K562 (cell line): ENCODE data around the gene SOCS6. TPM values are rescaled to one million over a fixed set of nuclear protein-coding genes. Genes with fewer than 3 reads are reported as not detected.

ENCODE experiments used
- ATAC-seq: fragments of 200-7000 bp; cut with Tn5 transposase; 3 replicates; pipeline ENCODE4 v1.9.1; 2020; ENCODE audit warnings: moderate library complexity
- BruUV-seq: library from RNA; stranded (reverse); fragments of 400-500 nt; replicated peaks from 2 replicates; lab custom pipeline; 2021; lab: Mats Ljungman, UMichigan
- CTCF ChIA-PET: fragments of 300-600 bp; formaldehyde crosslinking; extraction: SDS; loops from one replicate; lab custom pipeline; 2021; ENCODE audit warnings: low intra/inter-chr PET ratio; lab: Yijun Ruan, JAX
- POLR2A ChIA-PET: fragments of 300-600, 350-650 bp; sonication (Branson Sonifier 250); formaldehyde crosslinking; extraction: SDS; loops from one replicate; lab custom pipeline; 2021; ENCODE audit warnings: antibody characterized with exemption, inconsistent platforms; lab: Yijun Ruan, JAX
- DNase-seq, 4 experiments: peaks; one replicate each; pipeline versions ENCODE4 v3.0.0 to v3.0.0-alpha.2; 2011 to 2018; ENCODE audit warnings: low spot score in 3 of 4, mixed read lengths in 3 of 4; ENCODE audit errors: extremely low read depth in 1 of 4
- FAIRE-seq: peaks from 2 replicates; lab custom pipeline; 2011; peaks lifted over from hg19 to GRCh38; lab: Jason Lieb, UNC
- H2AFZ ChIP-seq: 2 replicates; pipeline ENCODE4 v1.6.0; 2011; ENCODE audit warnings: low read depth, low read length, control low read depth, inconsistent platforms
- H3K27ac ChIP-seq: fragments of 200-600 bp; 3 replicates; pipeline ENCODE4 v1.8.0; 2011; ENCODE audit warnings: low read depth, mild to moderate bottlenecking, control low read depth, inconsistent platforms, low read length, moderate library complexity, mixed read lengths; ENCODE audit errors: extremely low read depth
- H3K27me3 ChIP-seq, 2 experiments: fragments of 300-600 bp in 1 of 2; 2 replicates in 1 of 2; 3 replicates in 1 of 2; pipeline versions ENCODE4 v1.6.0 to v1.8.0; 2011; ENCODE audit warnings: inconsistent platforms in 2 of 2, low read length in 2 of 2, mild to moderate bottlenecking in 1 of 2, mixed read lengths in 1 of 2, moderate library complexity in 1 of 2; ENCODE audit not compliant: control insufficient read depth in 2 of 2, insufficient read depth in 2 of 2
- H3K36me3 ChIP-seq: fragments of 300-600 bp; 3 replicates; pipeline ENCODE4 v1.8.0; 2011; ENCODE audit warnings: mild to moderate bottlenecking, low read length, inconsistent platforms; ENCODE audit not compliant: control insufficient read depth, insufficient read depth
- H3K4me1 ChIP-seq, 2 experiments: fragments of 200-600 bp in 1 of 2; replicated peaks in 1 of 2; 2 replicates in 1 of 2; 3 replicates in 1 of 2; pipeline versions ENCODE4 v1.5.1 to v1.8.0; 2011; ENCODE audit warnings: inconsistent platforms in 2 of 2, low read length in 2 of 2, mild to moderate bottlenecking in 1 of 2, mixed read lengths in 1 of 2, moderate library complexity in 1 of 2; ENCODE audit not compliant: control insufficient read depth in 2 of 2, insufficient read depth in 2 of 2
- H3K4me2 ChIP-seq: 2 replicates; pipeline ENCODE4 v1.6.1; 2011; ENCODE audit warnings: low read length, control low read depth, inconsistent platforms, mixed read lengths; ENCODE audit not compliant: insufficient read depth
- H3K4me3 ChIP-seq: fragments of 200-600 bp; sonication (generic), shearing (Covaris generic); 2 replicates; pipeline ENCODE4 v1.5.1; 2016; ENCODE audit warnings: control low read depth, inconsistent platforms
- H3K79me2 ChIP-seq: fragments of 200-600 bp; 3 replicates; pipeline ENCODE4 v1.8.0; 2011; ENCODE audit warnings: low read length, inconsistent platforms; ENCODE audit not compliant: control insufficient read depth, insufficient read depth
- H3K9ac ChIP-seq, 2 experiments: 2 replicates each; pipeline versions ENCODE4 v1.6.0 to v1.6.1; 2011; ENCODE audit warnings: low read depth in 2 of 2, low read length in 2 of 2, control low read depth in 1 of 2, inconsistent platforms in 1 of 2, mild to moderate bottlenecking in 1 of 2, mixed read lengths in 1 of 2; ENCODE audit not compliant: insufficient read depth in 1 of 2
- H3K9me1 ChIP-seq: one replicate; pipeline ENCODE4 v1.6.0; 2011; ENCODE audit warnings: inconsistent platforms, mild to moderate bottlenecking, low read length, moderate library complexity; ENCODE audit not compliant: control insufficient read depth, insufficient read depth
- H3K9me3 ChIP-seq: replicated peaks from 2 replicates; pipeline ENCODE4 v1.5.1; 2011; ENCODE audit warnings: low read depth, low read length, inconsistent platforms; ENCODE audit not compliant: control insufficient read depth, insufficient read depth
- H4K20me1 ChIP-seq: replicated peaks from 2 replicates; pipeline ENCODE4 v1.6.1; 2011; ENCODE audit warnings: low read length, inconsistent platforms, mixed read lengths; ENCODE audit not compliant: control insufficient read depth, insufficient read depth
- HCFC1 ChIP-seq: IDR thresholded peaks from 2 replicates; pipeline ENCODE4 v1.6.1; 2012; ENCODE audit warnings: low read depth, low read length, improper control_type of control experiment
- RBBP5 ChIP-seq: fragments of 200-600 bp; sonication (generic); IDR thresholded peaks from 2 replicates; pipeline ENCODE4 v1.6.1; 2012; ENCODE audit warnings: borderline replicate concordance, mild to moderate bottlenecking, low read length, control low read depth, inconsistent platforms; ENCODE audit not compliant: insufficient read depth, poor library complexity, severe bottlenecking
- SAFB ChIP-seq: fragments of 200-400 bp; formaldehyde crosslinking; IDR thresholded peaks from 2 replicates; pipeline ENCODE4 v1.6.1; 2017; ENCODE audit warnings: low read depth, low read length, borderline replicate concordance
- SIX5 ChIP-seq, 2 experiments: IDR thresholded peaks; 2 replicates each; pipeline ENCODE4 v1.6.1; 2011; ENCODE audit warnings: low read length in 2 of 2, borderline replicate concordance in 1 of 2, low read depth in 1 of 2, mild to moderate bottlenecking in 1 of 2, moderate library complexity in 1 of 2; ENCODE audit not compliant: insufficient read depth in 1 of 2
- ZBTB43 ChIP-seq: sonication (generic); formaldehyde crosslinking; IDR thresholded peaks from 2 replicates; pipeline ENCODE4 v1.8.0; 2023; ENCODE audit warnings: mild to moderate bottlenecking, missing genetic modification reagents
- ZNF57 ChIP-seq: fragments of 450-650 bp; formaldehyde crosslinking; IDR thresholded peaks from 2 replicates; pipeline ENCODE4 v1.4.0; 2020; ENCODE audit warnings: mild to moderate bottlenecking, moderate library complexity
- WGBS: fragments of 100-300 bp; shearing (Covaris generic); methylation state at CpG from one replicate; pipeline ENCODE4 v1.1.6; 2016; ENCODE audit warnings: low coverage, mixed read lengths; ENCODE audit not compliant: insufficient coverage; ENCODE audit errors: missing lambda C conversion rate; 5-methylcytosine and 5-hydroxymethylcytosine counted together
- in situ Hi-C: fragments of 300-500 bp; cut with MboI; formaldehyde crosslinking; loops from 4 replicates; pipeline ENCODE4 v1.15.0; 2018; ENCODE audit warnings: inconsistent platforms, mixed read lengths
- intact Hi-C: fragments of 100-400 bp; cut with micrococcal nuclease; formaldehyde crosslinking; loops from 2 replicates; pipeline ENCODE4 v1.14.2; 2022
- polyA plus RNA-seq, 8 experiments: library from polyadenylated mRNA; depleted of rRNA in 4 of 8; stranded (reverse) in 5 of 8; unstranded in 3 of 8; fragments of >200 nt; fragmentation: Nextera tagmentation in 2 of 8; fragmentation: Illumina TruSeq in 1 of 8; extraction: Ambion mirVana in 2 of 8; extraction: Trizol in 1 of 8; gene quantifications; 2 replicates each; pipeline versions ENCODE4 v1.2.1 to v1.2.3, GENCODE V29; 2011 to 2014; ENCODE audit warnings: inconsistent platforms in 1 of 8, missing spikeins in 1 of 8
- total RNA-seq, 7 experiments: library from RNA; depleted of rRNA in 6 of 7; stranded (reverse); fragments of >200 nt in 6 of 7; fragmentation: Illumina TruSeq in 2 of 7; extraction: Trizol in 2 of 7; gene quantifications; 2 replicates each; pipeline versions ENCODE4 v1.2.1 to v1.2.3, GENCODE V29; 2011 to 2021; ENCODE audit warnings: low replicate concordance in 1 of 7

The SOCS6 gene
- total and polyA plus RNA-seq, 9 of the 15 experiments (the other 6 are each of a cell fraction or from before 2014, with no cell fraction given): 2.5 to 7.1 (median 5.6) TPM

GRCh38 chr18:70333757-70334156 lies 44.9 kb downstream of the SOCS6 start:
- Histone ChIP-seq H3K4me3 (no peak overlapping the region), H3K27me3 (no peaks in the 10 kb centered on the region), H4K20me1 (no peaks in the 10 kb centered on the region), H3K79me2 (no peaks in the 10 kb centered on the region), H3K4me1 (no peaks in the 10 kb centered on the region; a peak in 2 of 5 replicates), H3K36me3 (no peaks in the 10 kb centered on the region), H3K9me3 (no peaks in the 10 kb centered on the region; the same call in 1 of the 2 replicates), H3K4me2 (no peak overlapping the region), H3K9me1 (no peaks in the 10 kb centered on the region), H2AFZ (no peak overlapping the region), H3K9ac (no peak overlapping the region), H3K27ac (no peak overlapping the region)
- no TSS peak for BruUV-seq
- POLR2A ChIA-PET: no interaction called here
- ATAC-seq: no peak
- no peak for DNase-seq
- FAIRE-seq: no peak
- intact Hi-C loops (no loop called here), in situ Hi-C loops (no loop called here)
- 52% methylated on average over 2 of the region's 2 CpGs for WGBS
- CTCF ChIA-PET: no interaction called here
- TF ChIP-seq ZNF57 (CRISPR knock-in tag) (no peak), ZBTB43 (no peak), SIX5 (IDR thresholded peaks at IDR 0.05; ENCODE audit: borderline replicate concordance in 1 of 2, insufficient read depth in 1 of 2, low read depth in 1 of 2, low read length in 2 of 2) (no peak), HCFC1 (no peak), SAFB (no peak), RBBP5 (no peak)
